Hepatocyte (in vitro differentiated cells): ENCODE measurements around the gene GABBR2.

Experiments
- CTCF ChIP-seq: fragments of 200-600 bp; sonication (generic); IDR thresholded peaks from 2 replicates; pipeline ENCODE4 v1.5.1; 2016; ENCODE audit warnings: antibody characterized with exemption, mild to moderate bottlenecking; ENCODE audit not compliant: poor library complexity
- EZH2 ChIP-seq: fragments of 200-600 bp; sonication (generic); IDR thresholded peaks from 2 replicates; pipeline ENCODE4 v1.6.1; 2016; ENCODE audit warnings: antibody characterized with exemption, mild to moderate bottlenecking, borderline replicate concordance

- no peak for TF ChIP-seq EZH2
- TF ChIP-seq CTCF: no peak
Measured at GRCh38 chr9:98550206-98550820, 158.4 kb downstream of the GABBR2 start.
